MG63 (cell line): ENCODE data around the gene DHDH. TPM values are rescaled to one million over a fixed set of nuclear protein-coding genes. Genes with fewer than 3 reads are reported as not detected.

ENCODE experiments used
- DNase-seq: peaks from one replicate; pipeline ENCODE4 v3.0.0-alpha.2; 2020
- H3K27me3 ChIP-seq: fragments of 250-450 bp; sonication (Bioruptor Pico); 2 replicates; pipeline ENCODE4 v1.5.1; 2020; ENCODE audit warnings: mild to moderate bottlenecking, moderate library complexity
- H3K36me3 ChIP-seq: fragments of 250-450 bp; sonication (Bioruptor Pico); 2 replicates; pipeline ENCODE4 v1.5.1; 2020; ENCODE audit warnings: mild to moderate bottlenecking, moderate library complexity
- H3K4me3 ChIP-seq: fragments of 250-450 bp; sonication (Bioruptor Pico); 2 replicates; pipeline ENCODE4 v1.5.1; 2020; ENCODE audit warnings: mild to moderate bottlenecking, moderate library complexity
- H3K9me3 ChIP-seq: fragments of 250-450 bp; sonication (Bioruptor Pico); 2 replicates; pipeline ENCODE4 v1.5.1; 2020; ENCODE audit warnings: mild to moderate bottlenecking, moderate library complexity
- total RNA-seq: library from RNA; depleted of rRNA; stranded (reverse); fragments of >200 nt; shearing (Covaris generic); gene quantifications from 2 replicates; pipeline ENCODE4 v1.2.3, GENCODE V29; 2014; ENCODE audit warnings: low replicate concordance

DHDH gene
- total RNA-seq, 1 experiment from 2014 or later: not detected

GRCh38 chr19:48968179-48968661 is 34.7 kb downstream of the DHDH start:
- Histone ChIP-seq H3K4me3 (no peak overlapping the region), H3K36me3 (peaks cover 62% of the 10 kb centered on the region)
- no peak for DNase-seq

DNA sequence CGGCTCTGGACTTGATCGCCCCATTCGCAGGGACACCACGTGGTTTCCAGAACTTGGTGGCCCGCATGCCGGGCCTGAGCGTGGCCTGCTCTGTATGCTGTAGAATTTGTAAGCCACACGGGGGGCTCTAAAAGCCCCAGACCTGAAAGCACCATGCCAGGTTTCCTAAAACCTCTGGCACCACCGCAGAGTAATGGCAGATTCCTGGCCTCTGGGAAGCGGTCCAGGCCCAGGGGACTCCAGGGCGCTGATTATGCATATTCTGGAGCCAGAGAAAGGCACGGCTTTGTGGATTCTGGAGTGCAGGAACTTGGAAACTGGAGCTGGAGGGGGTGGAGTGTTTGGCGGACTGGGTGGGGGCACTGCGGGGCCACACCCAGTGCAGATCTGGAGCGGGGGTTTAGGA is 35.3 kb downstream of the DHDH start:
- no peaks in the 10 kb centered on the region for H3K27me3 ChIP-seq
- no peak overlapping the region for H3K4me3 ChIP-seq
- DNase-seq: no peak
- peaks cover 66% of the 10 kb centered on the region for H3K36me3 ChIP-seq
- H3K9me3 ChIP-seq: no peaks in the 10 kb centered on the region; the same call in 1 of the 2 replicates

More at GRCh38 chr19:48968179-48968661, 34.7 kb downstream of the DHDH start:
- Histone ChIP-seq H3K9me3 (no peaks in the 10 kb centered on the region; the same call in 1 of the 2 replicates), H3K27me3 (no peaks in the 10 kb centered on the region)

DNA sequence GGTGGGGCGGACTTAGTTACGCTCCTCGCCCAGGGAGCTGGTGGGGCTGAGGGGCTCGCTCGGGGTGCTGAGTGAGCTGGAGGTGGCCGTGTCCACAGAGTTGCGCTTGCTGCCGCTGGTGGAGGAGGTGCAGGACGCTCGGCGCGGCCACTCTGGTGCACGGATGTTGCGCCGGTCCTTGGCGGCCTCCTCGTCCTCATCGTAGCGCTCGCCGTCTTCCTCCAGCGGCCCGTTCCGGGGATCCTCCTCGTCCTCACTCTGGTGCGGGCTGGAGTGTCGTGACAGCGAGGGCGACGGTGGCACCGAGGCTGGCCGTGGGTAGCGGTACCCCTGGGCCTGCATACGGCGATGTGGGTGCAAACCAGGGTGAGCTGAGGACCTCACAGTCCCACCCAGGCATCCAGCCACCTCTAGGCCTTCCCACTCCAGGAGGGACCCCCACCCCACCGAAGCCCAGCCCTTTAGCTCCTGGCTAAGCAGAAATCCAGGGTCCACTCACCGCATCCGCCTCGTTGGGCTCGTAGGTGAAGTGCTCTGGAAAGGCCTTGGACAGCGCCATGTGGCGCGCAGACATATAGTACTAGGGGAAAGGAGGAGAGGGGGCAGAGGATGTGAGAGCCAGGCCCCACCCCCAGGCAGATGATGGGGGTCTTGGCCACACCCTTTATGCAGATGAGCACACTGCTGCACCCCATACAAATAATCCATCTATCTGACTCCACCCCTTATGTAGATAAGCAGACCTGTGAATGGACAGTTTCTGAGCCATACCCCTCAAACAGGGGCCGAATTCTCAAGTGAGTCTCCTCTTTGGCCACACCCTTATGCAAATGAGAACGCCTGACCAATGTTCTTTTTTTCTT is 36.0 kb downstream of the DHDH start:
- peaks cover 73% of the 10 kb centered on the region for H3K36me3 ChIP-seq
- DNase-seq: no peak
- H3K9me3 ChIP-seq: no peaks in the 10 kb centered on the region; the same call in 1 of the 2 replicates
- H3K27me3 ChIP-seq: no peaks in the 10 kb centered on the region
- no peak overlapping the region for H3K4me3 ChIP-seq

GRCh38 chr19:48970139-48970766 is 36.8 kb downstream of the DHDH start:
- no peaks in the 10 kb centered on the region for H3K27me3 ChIP-seq
- DNase-seq: no peak
- H3K36me3 ChIP-seq: peaks cover 74% of the 10 kb centered on the region
- no peak overlapping the region for H3K4me3 ChIP-seq
- no peaks in the 10 kb centered on the region; the same call in 1 of the 2 replicates for H3K9me3 ChIP-seq

DNA sequence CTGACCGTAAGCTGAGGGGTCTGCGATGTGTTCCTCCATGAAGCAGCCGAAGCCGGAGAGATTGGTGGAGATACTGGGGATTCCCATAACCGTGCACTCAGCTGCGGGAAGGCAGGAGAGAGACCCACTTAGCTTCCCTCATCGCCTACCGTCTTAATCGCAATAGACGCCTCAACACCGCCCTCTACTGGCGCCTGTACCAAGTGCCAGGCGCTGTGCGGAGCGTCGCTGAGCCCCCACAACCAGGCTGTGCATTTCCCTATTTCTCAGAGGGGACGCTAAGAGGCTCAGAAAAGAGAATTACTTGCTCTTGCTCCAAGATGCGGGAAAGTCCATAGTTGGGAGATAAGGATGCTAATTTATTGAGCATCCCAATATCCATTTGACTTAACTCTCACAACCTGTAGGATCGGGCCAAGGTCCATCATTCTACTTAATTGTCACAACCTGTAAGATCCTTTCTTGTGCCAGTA is 37.5 kb downstream of the DHDH start:
- DNase-seq: no peak
- H3K27me3 ChIP-seq: no peaks in the 10 kb centered on the region
- H3K36me3 ChIP-seq: peaks cover 71% of the 10 kb centered on the region

GRCh38 chr19:48975947-48976847 is 42.7 kb downstream of the DHDH start:
- Histone ChIP-seq H3K36me3 (peaks cover 64% of the 10 kb centered on the region), H3K9me3 (no peaks in the 10 kb centered on the region), H3K27me3 (no peaks in the 10 kb centered on the region), H3K4me3 (no peak overlapping the region)
- DNase-seq: no peak

More for the DNA sequence above, 37.5 kb downstream of the DHDH start:
- no peaks in the 10 kb centered on the region; the same call in 1 of the 2 replicates for H3K9me3 ChIP-seq
- H3K4me3 ChIP-seq: no peak overlapping the region

DNA sequence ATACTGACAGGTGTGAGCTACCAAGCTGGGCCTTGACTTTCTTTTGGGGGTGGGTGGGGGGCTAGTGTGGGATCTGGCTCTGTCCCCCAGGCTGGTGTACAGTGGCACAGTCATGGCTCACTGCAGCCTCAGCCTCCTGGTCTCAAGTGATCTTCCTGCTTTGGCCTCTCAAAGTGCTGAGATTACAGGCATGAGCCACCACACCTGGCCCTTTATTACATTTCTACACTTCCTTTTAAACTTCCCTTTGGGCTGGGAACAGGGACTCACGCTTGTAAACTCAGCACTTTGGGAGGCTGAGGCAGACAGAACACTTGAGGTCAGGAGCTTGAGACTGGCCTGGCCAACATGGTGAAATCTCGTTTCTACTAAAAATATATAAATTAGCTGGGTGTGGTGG is 43.6 kb downstream of the DHDH start:
- Histone ChIP-seq H3K9me3 (no peaks in the 10 kb centered on the region), H3K36me3 (peaks cover 71% of the 10 kb centered on the region), H3K27me3 (no peaks in the 10 kb centered on the region), H3K4me3 (no peak overlapping the region)
- no peak for DNase-seq

GRCh38 chr19:48982280-48982679 is 48.8 kb downstream of the DHDH start:
- H3K9me3 ChIP-seq: no peaks in the 10 kb centered on the region
- H3K27me3 ChIP-seq: no peaks in the 10 kb centered on the region
- DNase-seq: no peak
- H3K4me3 ChIP-seq: no peak overlapping the region
- peaks cover 83% of the 10 kb centered on the region for H3K36me3 ChIP-seq

- H3K27me3 ChIP-seq: no peaks in the 10 kb centered on the region
- no peaks in the 10 kb centered on the region for H3K9me3 ChIP-seq
- no peak overlapping the region for H3K4me3 ChIP-seq
- no peak for DNase-seq
- H3K36me3 ChIP-seq: peaks cover 90% of the 10 kb centered on the region
These were observed 52.2 kb downstream of the DHDH start for GRCh38 chr19:48985711-48986110.

DNA sequence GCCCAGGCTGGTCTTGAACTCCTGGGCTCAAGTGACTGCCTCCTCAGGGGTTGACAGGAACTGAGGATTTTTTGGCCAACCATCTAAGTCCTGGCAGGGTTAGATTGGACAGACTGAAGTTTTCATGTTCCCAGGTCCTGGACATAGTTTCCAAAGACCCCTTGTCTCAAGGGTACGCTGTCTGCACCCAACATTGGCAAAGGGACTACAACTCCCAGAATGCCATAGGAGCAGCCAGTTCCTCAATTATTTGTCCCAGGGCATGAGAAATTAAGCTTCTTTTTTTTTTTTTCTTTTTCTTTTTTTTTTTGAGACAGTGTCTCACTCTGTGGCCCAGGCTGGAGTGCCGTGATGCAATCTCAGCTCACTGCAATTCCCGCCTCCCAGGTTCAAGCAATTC is 52.7 kb downstream of the DHDH start:
- Histone ChIP-seq H3K4me3 (no peak overlapping the region), H3K9me3 (no peaks in the 10 kb centered on the region), H3K27me3 (no peaks in the 10 kb centered on the region), H3K36me3 (peaks cover 89% of the 10 kb centered on the region)
- DNase-seq: no peak

- no peaks in the 10 kb centered on the region for H3K9me3 ChIP-seq
- no peak overlapping the region for H3K4me3 ChIP-seq
- H3K27me3 ChIP-seq: no peaks in the 10 kb centered on the region
- peaks cover 78% of the 10 kb centered on the region for H3K36me3 ChIP-seq
- DNase-seq: no peak
These were observed 53.8 kb downstream of the DHDH start for GRCh38 chr19:48987323-48987722.

DNA sequence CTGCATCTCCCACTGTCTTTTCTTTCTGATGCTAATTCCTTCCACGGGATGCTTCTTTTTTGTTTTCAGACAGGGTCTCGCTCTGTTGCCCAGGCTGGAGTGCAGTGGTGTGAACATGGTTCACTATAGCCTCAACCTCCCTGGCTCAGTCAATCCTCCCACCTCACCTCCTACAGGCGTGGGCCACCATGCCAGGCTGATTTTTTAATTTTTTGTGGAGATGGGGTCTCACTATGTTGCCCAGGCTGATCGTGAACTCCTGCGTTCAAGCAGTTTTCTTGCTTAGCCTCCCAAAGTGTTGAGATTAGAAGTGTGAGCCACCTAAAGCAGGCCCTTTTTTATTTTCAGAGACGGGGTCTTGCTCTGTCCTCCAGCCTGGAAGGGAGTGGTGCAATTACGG is 54.8 kb downstream of the DHDH start:
- H3K27me3 ChIP-seq: no peaks in the 10 kb centered on the region
- H3K9me3 ChIP-seq: no peaks in the 10 kb centered on the region
- peaks cover 74% of the 10 kb centered on the region for H3K36me3 ChIP-seq

GRCh38 chr19:48988860-48989259 is 55.4 kb downstream of the DHDH start:
- DNase-seq: no peak
- Histone ChIP-seq H3K27me3 (no peaks in the 10 kb centered on the region), H3K4me3 (no peak overlapping the region), H3K9me3 (no peaks in the 10 kb centered on the region), H3K36me3 (peaks cover 68% of the 10 kb centered on the region)

More for the DNA sequence above, 54.8 kb downstream of the DHDH start:
- H3K4me3 ChIP-seq: no peak overlapping the region
- DNase-seq: no peak

- no peak overlapping the region for H3K4me3 ChIP-seq
- peaks cover 59% of the 10 kb centered on the region for H3K36me3 ChIP-seq
- no peaks in the 10 kb centered on the region for H3K9me3 ChIP-seq
- DNase-seq: no peak
- H3K27me3 ChIP-seq: no peaks in the 10 kb centered on the region
These were observed 56.3 kb downstream of the DHDH start for GRCh38 chr19:48989701-48990291.

- Histone ChIP-seq H3K4me3 (no peak overlapping the region), H3K9me3 (no peaks in the 10 kb centered on the region), H3K36me3 (peaks cover 54% of the 10 kb centered on the region), H3K27me3 (no peaks in the 10 kb centered on the region)
- DNase-seq: no peak
These were observed 56.9 kb downstream of the DHDH start for GRCh38 chr19:48990400-48990799.

GRCh38 chr19:48991011-48991609 is 57.6 kb downstream of the DHDH start:
- no peak for DNase-seq
- no peaks in the 10 kb centered on the region for H3K27me3 ChIP-seq
- no peak overlapping the region; the same call in 1 of the 2 replicates for H3K4me3 ChIP-seq

More at GRCh38 chr19:48991011-48991609, 57.6 kb downstream of the DHDH start:
- Histone ChIP-seq H3K36me3 (peaks cover 48% of the 10 kb centered on the region), H3K9me3 (no peaks in the 10 kb centered on the region)
